ENCODE data around the gene AASDHPPT. TPM values are rescaled to one million over a fixed set of nuclear protein-coding genes. Genes with fewer than 3 reads are reported as not detected.

Gene AASDHPPT
- total and polyA plus RNA-seq, 2 experiments from 2014 or later: 81.0 to 93.4 TPM

- DNase-seq (ENCODE audit: low read depth in 1 of 2, low spot score in 1 of 2): no peak
- H3K27me3 ChIP-seq: no peaks in the 10 kb centered on the region
Measured at GRCh38 chr11:106061249-106061784, 16.1 kb upstream of the AASDHPPT start.

GRCh38 chr11:106061954-106062949, 15.2 kb upstream of the AASDHPPT start:
- Histone ChIP-seq H3K27me3 (no peaks in the 10 kb centered on the region), H3K9me3 (ENCODE audit: low read depth) (no peaks in the 10 kb centered on the region), H3K27ac (no peak overlapping the region), H3K4me1 (ENCODE audit: low read depth) (no peaks in the 10 kb centered on the region), H3K36me3 (no peaks in the 10 kb centered on the region), H3K4me3 (no peak overlapping the region)
- no peak for DNase-seq (ENCODE audit: low read depth in 1 of 2, low spot score in 1 of 2)
- no peak for TF ChIP-seq CTCF (IDR thresholded peaks at IDR 0.05; ENCODE audit: low read depth, low read length)

More at GRCh38 chr11:106061249-106061784, 16.1 kb upstream of the AASDHPPT start:
- Histone ChIP-seq H3K36me3 (no peaks in the 10 kb centered on the region), H3K4me3 (no peak overlapping the region), H3K4me1 (ENCODE audit: low read depth) (no peaks in the 10 kb centered on the region), H3K27ac (no peak overlapping the region), H3K9me3 (ENCODE audit: low read depth) (no peaks in the 10 kb centered on the region)
- no peak for TF ChIP-seq CTCF (IDR thresholded peaks at IDR 0.05; ENCODE audit: low read depth, low read length)

- Histone ChIP-seq H3K9me3 (ENCODE audit: low read depth) (no peaks in the 10 kb centered on the region), H3K27ac (no peak overlapping the region), H3K4me3 (no peak overlapping the region), H3K36me3 (no peaks in the 10 kb centered on the region), H3K27me3 (no peaks in the 10 kb centered on the region), H3K4me1 (ENCODE audit: low read depth) (no peaks in the 10 kb centered on the region)
- no peak for DNase-seq (ENCODE audit: low read depth in 1 of 2, low spot score in 1 of 2)
- no peak for TF ChIP-seq CTCF (IDR thresholded peaks at IDR 0.05; ENCODE audit: low read depth, low read length)
Measured at GRCh38 chr11:106063009-106063408, 14.5 kb upstream of the AASDHPPT start.

- Histone ChIP-seq H3K27me3 (no peaks in the 10 kb centered on the region), H3K27ac (no peak overlapping the region), H3K9me3 (ENCODE audit: low read depth) (no peaks in the 10 kb centered on the region), H3K36me3 (no peaks in the 10 kb centered on the region), H3K4me3 (no peak overlapping the region), H3K4me1 (ENCODE audit: low read depth) (no peaks in the 10 kb centered on the region)
- no peak for TF ChIP-seq CTCF (IDR thresholded peaks at IDR 0.05; ENCODE audit: low read depth, low read length)
- DNase-seq (ENCODE audit: low read depth in 1 of 2, low spot score in 1 of 2): peak in 1 of 2 donors; percentile 17
Measured at GRCh38 chr11:106070606-106071005, 6.9 kb upstream of the AASDHPPT start.

- no peak overlapping the region for H3K4me3 ChIP-seq
- no peaks in the 10 kb centered on the region for H3K4me1 ChIP-seq (ENCODE audit: low read depth)
- H3K27me3 ChIP-seq: no peaks in the 10 kb centered on the region
- no peak for DNase-seq (ENCODE audit: low read depth in 1 of 2, low spot score in 1 of 2)
- H3K9me3 ChIP-seq (ENCODE audit: low read depth): no peaks in the 10 kb centered on the region
- no peaks in the 10 kb centered on the region for H3K36me3 ChIP-seq
- H3K27ac ChIP-seq: no peak overlapping the region
- no peak for TF ChIP-seq CTCF (IDR thresholded peaks at IDR 0.05; ENCODE audit: low read depth, low read length)
Measured at GRCh38 chr11:106072804-106073203, 4.7 kb upstream of the AASDHPPT start.

Measured in cardiac muscle cell (in vitro differentiated cells and primary cell).